B cell (primary cell): ENCODE measurements around the gene TLL1. TPM values are rescaled to one million over a fixed set of nuclear protein-coding genes. Genes with fewer than 3 reads are reported as not detected.

Source experiments
- ATAC-seq: fragments of 200-7000 bp; cut with Tn5 transposase; one replicate; pipeline ENCODE4 v1.10.0; 2021; ENCODE audit warnings: low read depth, mild to moderate bottlenecking, moderate number of reproducible peaks, moderate library complexity
- CTCF ChIA-PET: fragments of 350-600 bp; sonication (Branson Sonifier 250); formaldehyde crosslinking; loops from one replicate; lab custom pipeline; 2021; ENCODE audit warnings: antibody characterized with exemption, inconsistent platforms; lab: Charles Lee
- POLR2A ChIA-PET: fragments of 350-600 bp; sonication (Branson Sonifier 250); formaldehyde crosslinking; loops from one replicate; lab custom pipeline; 2021; ENCODE audit warnings: antibody characterized with exemption; lab: Charles Lee
- DNase-seq: peaks from one replicate; pipeline ENCODE4 v3.0.0; 2013
- H2AFZ ChIP-seq: 2 replicates; pipeline ENCODE4 v1.6.1; 2012; ENCODE audit warnings: mild to moderate bottlenecking, low read depth, low read length; ENCODE audit not compliant: insufficient read depth, poor library complexity, severe bottlenecking
- H3K27ac ChIP-seq, 2 donors: 1 replicate in 1 of 2; 2 replicates in 1 of 2; pipeline ENCODE4 v1.5.1; 2012 to 2013; ENCODE audit warnings: low read length in 2 of 2, mild to moderate bottlenecking in 2 of 2, moderate library complexity in 1 of 2
- H3K27me3 ChIP-seq, 4 experiments: fragments of 200-600 bp in 1 of 4; sonication (generic) in 1 of 4; replicated peaks in 1 of 4; 1 replicate in 2 of 4; 2 replicates in 2 of 4; pipeline versions ENCODE4 v1.6.1 to v1.7.0; 2013 to 2016; ENCODE audit warnings: low read length in 3 of 4, mild to moderate bottlenecking in 2 of 4, mixed read lengths in 1 of 4, moderate library complexity in 1 of 4; ENCODE audit not compliant: insufficient read depth in 4 of 4, control insufficient read depth in 3 of 4; ENCODE audit errors: control extremely low read depth in 1 of 4
- H3K36me3 ChIP-seq, 2 experiments: replicated peaks in 1 of 2; 1 replicate in 1 of 2; 2 replicates in 1 of 2; pipeline versions ENCODE4 v1.6.1 to v1.7.1; 2013; ENCODE audit warnings: low read length in 1 of 2; ENCODE audit not compliant: insufficient read depth in 2 of 2, control insufficient read depth in 1 of 2; ENCODE audit errors: control extremely low read depth in 1 of 2, extremely low read depth in 1 of 2
- H3K4me1 ChIP-seq, 2 donors: fragments of 200-600 bp in 1 of 2; sonication (generic) in 1 of 2; 1 replicate in 1 of 2; 2 replicates in 1 of 2; pipeline versions ENCODE4 v1.5.1 to v1.6.1; 2013 to 2017; ENCODE audit warnings: low read length in 2 of 2; ENCODE audit not compliant: control insufficient read depth in 2 of 2, insufficient read depth in 2 of 2
- H3K4me2 ChIP-seq: replicated peaks from 2 replicates; pipeline ENCODE3; 2012; ENCODE audit warnings: mild to moderate bottlenecking, low read depth, low read length; ENCODE audit not compliant: poor library complexity, severe bottlenecking
- H3K4me3 ChIP-seq, 5 experiments: fragments of 200-600 bp in 1 of 5; sonication (generic) in 1 of 5; 1 replicate in 3 of 5; 2 replicates in 2 of 5; pipeline versions ENCODE4 v1.5.1 to v1.7.0; 2011 to 2016; ENCODE audit warnings: low read length in 4 of 5, mild to moderate bottlenecking in 4 of 5, low read depth in 2 of 5, control low read depth in 1 of 5, moderate library complexity in 1 of 5; ENCODE audit not compliant: insufficient read depth in 1 of 5; ENCODE audit errors: control extremely low read depth in 1 of 5, extremely low read depth in 1 of 5
- H3K79me2 ChIP-seq: fragments of 200-600 bp; sonication (generic); one replicate; pipeline ENCODE4 v1.6.0; 2016; ENCODE audit warnings: low read length; ENCODE audit not compliant: control insufficient read depth, insufficient read depth
- H3K9ac ChIP-seq: fragments of 200-600 bp; sonication (generic); 2 replicates; pipeline ENCODE4 v1.6.1; 2017; ENCODE audit warnings: mild to moderate bottlenecking, low read length, moderate library complexity
- H3K9me3 ChIP-seq, 3 donors: one replicate each; pipeline versions ENCODE4 v1.6.1 to v1.7.1; 2013; ENCODE audit warnings: low read length in 2 of 3; ENCODE audit not compliant: control insufficient read depth in 2 of 3, insufficient read depth in 1 of 3; ENCODE audit errors: control extremely low read depth in 1 of 3
- H4K20me1 ChIP-seq: 2 replicates; pipeline ENCODE4 v1.6.0; 2012; ENCODE audit warnings: mild to moderate bottlenecking, low read length; ENCODE audit not compliant: insufficient read depth, control insufficient read depth, poor library complexity, severe bottlenecking
- H3K27ac Mint-ChIP-seq: one replicate; pipeline ENCODE4 v1.8.0; 2021; ENCODE audit warnings: mixed read lengths
- H3K27me3 Mint-ChIP-seq: one replicate; pipeline ENCODE4 v1.8.0; 2021; ENCODE audit warnings: mixed read lengths
- H3K4me1 Mint-ChIP-seq: one replicate; pipeline ENCODE4 v1.8.0; 2021; ENCODE audit warnings: mixed read lengths
- H3K4me3 Mint-ChIP-seq: one replicate; pipeline ENCODE4 v1.8.0; 2021; ENCODE audit warnings: mixed read lengths
- H3K9me3 Mint-ChIP-seq: one replicate; pipeline ENCODE4 v1.8.0; 2022; ENCODE audit warnings: mixed read lengths; ENCODE audit not compliant: insufficient read depth
- EZH2 ChIP-seq: IDR thresholded peaks from 2 replicates; pipeline ENCODE4 v1.6.1; 2012; ENCODE audit warnings: borderline replicate concordance, low read depth, mild to moderate bottlenecking, moderate library complexity, low read length; ENCODE audit not compliant: insufficient read depth, poor library complexity, severe bottlenecking
- WGBS: methylation state at CpG from one replicate; pipeline ENCODE4 v1.1.5; 2013; ENCODE audit warnings: missing lambda C conversion rate; ENCODE audit not compliant: insufficient coverage; 5-methylcytosine and 5-hydroxymethylcytosine counted together
- intact Hi-C: fragments of 100-400 bp; cut with micrococcal nuclease; formaldehyde crosslinking; loops from one replicate; pipeline ENCODE4 v1.10.0; 2022
- polyA plus RNA-seq: library from polyadenylated mRNA; depleted of rRNA; stranded (reverse); fragments of >200 nt; gene quantifications from 2 replicates; pipeline ENCODE4 v1.2.3, GENCODE V29; 2012
- total RNA-seq, 2 donors: library from RNA; stranded (reverse); fragments of 120-200 nt in 1 of 2; gene quantifications; 1 replicate in 1 of 2; 2 replicates in 1 of 2; pipeline versions ENCODE4 v1.2.3 to v1.2.4, GENCODE V29; 2013 to 2022
- TF ChIP-seq, protein P1 (sequence below): fragments of 200-600 bp; IDR thresholded peaks from one replicate; pipeline ENCODE4 v1.8.0; 2022; ENCODE audit warnings: antibody characterized with exemption, mild to moderate bottlenecking

Gene TLL1
- total and polyA plus RNA-seq, 2 donors (not counting 1 experiment from before 2014, with no cell fraction given): not detected

DNA sequence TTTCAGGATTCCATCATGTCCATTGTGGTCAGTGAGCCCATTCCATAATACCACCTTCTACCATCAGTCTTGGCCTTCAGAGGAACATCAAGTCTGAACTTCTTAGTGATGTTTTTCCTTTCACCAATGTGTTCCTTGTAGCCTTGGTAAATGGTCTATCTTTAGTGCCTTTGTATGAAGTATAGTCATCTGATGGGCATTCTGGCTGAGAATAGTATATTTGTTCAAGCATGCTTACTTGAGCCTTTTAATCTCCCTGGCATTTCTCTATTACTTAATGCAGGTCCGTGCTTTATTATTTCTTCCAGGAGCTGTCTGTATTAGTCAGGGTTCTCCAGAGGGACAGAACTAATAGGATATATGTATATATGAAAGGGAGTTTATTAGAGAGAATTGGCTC lies 99.7 kb downstream of the TLL1 start:
- Mint-ChIP-seq H3K27me3 (no peaks in the 10 kb centered on the region), H3K4me1 (no peaks in the 10 kb centered on the region), H3K4me3 (no peak overlapping the region), H3K9me3 (no peaks in the 10 kb centered on the region), H3K27ac (no peak overlapping the region)
- WGBS: no CpG with 5 or more reads among the region's 1 CpG
- Histone ChIP-seq H2AFZ (no peak overlapping the region), H3K4me1 (no peaks in the 10 kb centered on the region), H3K27ac (no peak overlapping the region), H3K4me3 (no peak overlapping the region), H3K9me3 (peaks cover 0 to 3% (median 0%) of the 10 kb centered on the region in 3 donors), H3K9ac (no peak overlapping the region), H3K4me2 (no peak overlapping the region), H3K27me3 (no peaks in the 10 kb centered on the region), H3K36me3 (no peaks in the 10 kb centered on the region), H3K79me2 (no peaks in the 10 kb centered on the region), H4K20me1 (no peaks in the 10 kb centered on the region)
- CTCF ChIA-PET: no interaction called here
- no peak for DNase-seq
- POLR2A ChIA-PET: no interaction called here
- TF ChIP-seq EZH2: no peak
- TF ChIP-seq, protein P1, sequence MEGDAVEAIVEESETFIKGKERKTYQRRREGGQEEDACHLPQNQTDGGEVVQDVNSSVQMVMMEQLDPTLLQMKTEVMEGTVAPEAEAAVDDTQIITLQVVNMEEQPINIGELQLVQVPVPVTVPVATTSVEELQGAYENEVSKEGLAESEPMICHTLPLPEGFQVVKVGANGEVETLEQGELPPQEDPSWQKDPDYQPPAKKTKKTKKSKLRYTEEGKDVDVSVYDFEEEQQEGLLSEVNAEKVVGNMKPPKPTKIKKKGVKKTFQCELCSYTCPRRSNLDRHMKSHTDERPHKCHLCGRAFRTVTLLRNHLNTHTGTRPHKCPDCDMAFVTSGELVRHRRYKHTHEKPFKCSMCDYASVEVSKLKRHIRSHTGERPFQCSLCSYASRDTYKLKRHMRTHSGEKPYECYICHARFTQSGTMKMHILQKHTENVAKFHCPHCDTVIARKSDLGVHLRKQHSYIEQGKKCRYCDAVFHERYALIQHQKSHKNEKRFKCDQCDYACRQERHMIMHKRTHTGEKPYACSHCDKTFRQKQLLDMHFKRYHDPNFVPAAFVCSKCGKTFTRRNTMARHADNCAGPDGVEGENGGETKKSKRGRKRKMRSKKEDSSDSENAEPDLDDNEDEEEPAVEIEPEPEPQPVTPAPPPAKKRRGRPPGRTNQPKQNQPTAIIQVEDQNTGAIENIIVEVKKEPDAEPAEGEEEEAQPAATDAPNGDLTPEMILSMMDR: no peak
- intact Hi-C loops: no loop called here
- ATAC-seq: no peak

DNA sequence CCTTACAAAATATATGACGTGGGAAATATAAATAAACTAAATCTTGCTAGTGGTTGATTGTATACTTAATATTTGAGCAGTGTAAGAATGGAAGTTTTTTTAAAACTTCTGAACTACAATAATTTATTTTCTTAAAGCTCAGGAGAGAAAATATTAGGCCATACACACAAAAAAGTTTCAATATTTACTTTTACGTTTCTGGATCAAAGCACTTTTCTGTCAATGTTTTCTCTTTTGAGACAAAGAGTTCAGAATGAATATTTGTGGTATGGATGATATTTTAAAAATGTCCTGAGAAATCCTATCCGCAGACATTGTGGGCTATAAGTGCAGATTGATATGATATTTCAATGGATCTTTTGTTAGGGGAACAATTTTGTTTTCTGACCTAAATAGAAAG lies 109.9 kb downstream of the TLL1 start:
- DNase-seq (no peak), ATAC-seq (no peak)
- CTCF ChIA-PET: no interaction called here
- POLR2A ChIA-PET: no interaction called here
- Mint-ChIP-seq H3K4me1 (no peaks in the 10 kb centered on the region), H3K9me3 (no peaks in the 10 kb centered on the region), H3K27ac (no peak overlapping the region), H3K4me3 (no peak overlapping the region), H3K27me3 (no peaks in the 10 kb centered on the region)
- WGBS: no CpG with 5 or more reads among the region's 3 CpGs
- Histone ChIP-seq H3K36me3 (no peaks in the 10 kb centered on the region), H4K20me1 (no peaks in the 10 kb centered on the region), H3K4me2 (no peak overlapping the region), H3K9ac (no peak overlapping the region), H3K27me3 (no peaks in the 10 kb centered on the region), H3K9me3 (no peaks in the 10 kb centered on the region), H3K4me1 (no peaks in the 10 kb centered on the region), H3K27ac (no peak overlapping the region), H3K4me3 (no peak overlapping the region), H3K79me2 (no peaks in the 10 kb centered on the region), H2AFZ (no peak overlapping the region)
- intact Hi-C loops: no loop called here
- TF ChIP-seq, protein P1: no peak
- no peak for TF ChIP-seq EZH2
